ENCODE data around the gene OTOGL. TPM values are rescaled to one million over a fixed set of nuclear protein-coding genes. Genes with fewer than 3 reads are reported as not detected.

The OTOGL gene
- total and polyA plus RNA-seq, 9 donors, result 0.05 to 0.26 (median 0.12) TPM; not detected in 2

- peaks cover 2% of the 10 kb centered on the region for H3K4me1 ChIP-seq (ENCODE audit: insufficient read depth)
- WGBS, 3 donors, result 32 to 35% (median 33%) methylated on average over 2 of the region's 2 CpGs
- no peaks in the 10 kb centered on the region for H3K9me3 ChIP-seq
- H3K36me3 ChIP-seq, result no peaks in the 10 kb centered on the region
- no peaks in the 10 kb centered on the region for H3K27me3 ChIP-seq
- DNase-seq, result no peak
- H3K4me3 ChIP-seq, result no peak overlapping the region
- TF ChIP-seq CTCF (IDR thresholded peaks at IDR 0.05) (no peak), POLR2A (IDR thresholded peaks at IDR 0.05) (no peak), EP300 (IDR thresholded peaks at IDR 0.05) (no peak)
- H3K27ac ChIP-seq, result no peak overlapping the region
- intact Hi-C loops (cut with DNase I), result no loop called here
Observed at GRCh38 chr12:80422550-80422949, 323.2 kb downstream of the OTOGL start.

Small RNA genes within 50 kb of the gene (small RNA-seq; reads per million reads assigned to genes)
- gene RN7SKP261, result not detected
- gene RNU7-106P, result not detected

Other genes with a start within 250 kb of the OTOGL start
- 100 to 1,000 TPM in 1 of 7 donors, 10 to 100 TPM in 6; 62.5 to 104 (median 75.3) TPM for gene PPP1R12A, start 164.4 kb upstream of the OTOGL start, total RNA-seq
- gene PPP1R12A, start 164.4 kb upstream of the OTOGL start, polyA plus RNA-seq, result 10 to 100 TPM; 28.9 to 96.1 TPM

Measured in ovary (tissue), 9 donors.